Loucy (cell line): ENCODE results near the gene ADTRP.

ENCODE experiments used
- H2AFZ ChIP-seq: fragments of 200-600 bp; sonication (generic); 2 replicates; pipeline ENCODE4 v1.6.0; 2016; ENCODE audit warnings: antibody characterized with exemption, mild to moderate bottlenecking, low read length, moderate library complexity
- H3F3A ChIP-seq: fragments of 200-600 bp; 2 replicates; pipeline ENCODE4 v1.6.0; 2016; ENCODE audit warnings: antibody characterized with exemption, low read depth, mild to moderate bottlenecking
- H3K27me3 ChIP-seq: fragments of 200-600 bp; sonication (generic); 2 replicates; pipeline ENCODE4 v1.6.1; 2014; ENCODE audit warnings: low read length, mild to moderate bottlenecking; ENCODE audit not compliant: insufficient read depth, poor library complexity, severe bottlenecking
- H3K36me3 ChIP-seq: fragments of 200-600 bp; sonication (generic); 2 replicates; pipeline ENCODE4 v1.6.1; 2016; ENCODE audit warnings: low read length; ENCODE audit not compliant: insufficient read depth
- H3K4me1 ChIP-seq: fragments of 200-600 bp; sonication (generic); 2 replicates; pipeline ENCODE4 v1.5.1; 2014; ENCODE audit warnings: low read length, mild to moderate bottlenecking; ENCODE audit not compliant: insufficient read depth, poor library complexity, severe bottlenecking
- H3K4me2 ChIP-seq: fragments of 200-600 bp; sonication (generic); 2 replicates; pipeline ENCODE4 v1.6.0; 2014; ENCODE audit warnings: antibody characterized with exemption, low read length, low read depth, mild to moderate bottlenecking; ENCODE audit not compliant: poor library complexity, severe bottlenecking
- H3K4me3 ChIP-seq: fragments of 200-600 bp; sonication (generic); 2 replicates; pipeline ENCODE4 v1.5.1; 2014; ENCODE audit warnings: low read length, mild to moderate bottlenecking, mixed read lengths; ENCODE audit not compliant: poor library complexity, severe bottlenecking
- H3K79me2 ChIP-seq: fragments of 200-600 bp; sonication (generic); 2 replicates; pipeline ENCODE4 v1.6.1; 2014; ENCODE audit warnings: low read length; ENCODE audit not compliant: insufficient read depth
- H3K9ac ChIP-seq: fragments of 200-600 bp; sonication (generic); 2 replicates; pipeline ENCODE4 v1.6.0; 2014; ENCODE audit warnings: mild to moderate bottlenecking, low read depth, low read length, moderate library complexity; ENCODE audit not compliant: poor library complexity, severe bottlenecking
- H3K9me2 ChIP-seq: fragments of 200-600 bp; sonication (generic); replicated peaks from 2 replicates; pipeline ENCODE4 v1.6.1; 2016; ENCODE audit warnings: low read depth, low read length, mixed read lengths
- H3K9me3 ChIP-seq: fragments of 200-600 bp; sonication (generic); 2 replicates; pipeline ENCODE4 v1.6.1; 2014; ENCODE audit warnings: mild to moderate bottlenecking, antibody characterized with exemption, low read length, low read depth; ENCODE audit not compliant: insufficient read depth
- H4K20me1 ChIP-seq: fragments of 200-600 bp; sonication (generic); 2 replicates; pipeline ENCODE4 v1.6.0; 2014; ENCODE audit warnings: antibody characterized with exemption, low read length, mild to moderate bottlenecking; ENCODE audit not compliant: insufficient read depth, poor library complexity, severe bottlenecking
- CTCF ChIP-seq: fragments of 200-600 bp; sonication (generic); conservative IDR thresholded peaks from 2 replicates; pipeline ENCODE4 v1.5.1; 2014; ENCODE audit warnings: mild to moderate bottlenecking, antibody characterized with exemption, low read length
- EZH2phosphoT487 ChIP-seq: fragments of 200-600 bp; IDR thresholded peaks from 2 replicates; pipeline ENCODE4 v1.6.1; 2018; ENCODE audit warnings: antibody characterized with exemption, mild to moderate bottlenecking, moderate library complexity, borderline replicate concordance

The ADTRP gene

GRCh38 chr6:11747021-11747420 is 31.6 kb downstream of the ADTRP start:
- no peak overlapping the region for H3K4me2 ChIP-seq
- H3K27me3 ChIP-seq = no peaks in the 10 kb centered on the region
- no peak overlapping the region for H3K4me3 ChIP-seq
- no peak for TF ChIP-seq EZH2phosphoT487
- no peak for TF ChIP-seq CTCF
- H3F3A ChIP-seq = no peaks in the 10 kb centered on the region
- H3K79me2 ChIP-seq = no peaks in the 10 kb centered on the region
- no peaks in the 10 kb centered on the region for H4K20me1 ChIP-seq
- H3K9me3 ChIP-seq = no peaks in the 10 kb centered on the region
- H3K4me1 ChIP-seq = no peaks in the 10 kb centered on the region
- H3K36me3 ChIP-seq = no peaks in the 10 kb centered on the region
- H3K9me2 ChIP-seq = no peaks in the 10 kb centered on the region
- H3K9ac ChIP-seq = no peak overlapping the region
- no peak overlapping the region for H2AFZ ChIP-seq

GRCh38 chr6:11744753-11745152 is 33.9 kb downstream of the ADTRP start:
- Histone ChIP-seq H3K9me3 (no peaks in the 10 kb centered on the region), H3K9me2 (no peaks in the 10 kb centered on the region), H3K4me1 (no peaks in the 10 kb centered on the region), H3K79me2 (no peaks in the 10 kb centered on the region), H2AFZ (no peak overlapping the region), H3K9ac (no peak overlapping the region), H3K4me2 (no peak overlapping the region), H3F3A (no peaks in the 10 kb centered on the region), H4K20me1 (no peaks in the 10 kb centered on the region), H3K4me3 (no peak overlapping the region), H3K27me3 (no peaks in the 10 kb centered on the region), H3K36me3 (no peaks in the 10 kb centered on the region)
- TF ChIP-seq EZH2phosphoT487 = no peak
- TF ChIP-seq CTCF = no peak

- H3K27me3 ChIP-seq = no peaks in the 10 kb centered on the region
- H2AFZ ChIP-seq = no peak overlapping the region
- H3K4me1 ChIP-seq = no peaks in the 10 kb centered on the region
- H3K4me2 ChIP-seq = no peak overlapping the region
- no peaks in the 10 kb centered on the region for H3F3A ChIP-seq
- H3K9me3 ChIP-seq = no peaks in the 10 kb centered on the region
- no peak overlapping the region for H3K9ac ChIP-seq
- H3K9me2 ChIP-seq = no peaks in the 10 kb centered on the region
- H4K20me1 ChIP-seq = no peaks in the 10 kb centered on the region
- no peak for TF ChIP-seq CTCF
- TF ChIP-seq EZH2phosphoT487 = no peak
- H3K4me3 ChIP-seq = no peak overlapping the region
- no peaks in the 10 kb centered on the region for H3K79me2 ChIP-seq
- no peaks in the 10 kb centered on the region for H3K36me3 ChIP-seq
These were observed 34.5 kb downstream of the ADTRP start for GRCh38 chr6:11744101-11744500.
